Left hindlimb (tissue), 1 donor: ENCODE results near the gene HOXD9.
A peak's percentile ranks its signal among the peaks of the same experiment; 100 is the strongest.

ENCODE experiments used
- DNase-seq: peaks from one replicate; pipeline ENCODE4 v3.0.0-alpha.2; 2018

The HOXD9 gene

DNA sequence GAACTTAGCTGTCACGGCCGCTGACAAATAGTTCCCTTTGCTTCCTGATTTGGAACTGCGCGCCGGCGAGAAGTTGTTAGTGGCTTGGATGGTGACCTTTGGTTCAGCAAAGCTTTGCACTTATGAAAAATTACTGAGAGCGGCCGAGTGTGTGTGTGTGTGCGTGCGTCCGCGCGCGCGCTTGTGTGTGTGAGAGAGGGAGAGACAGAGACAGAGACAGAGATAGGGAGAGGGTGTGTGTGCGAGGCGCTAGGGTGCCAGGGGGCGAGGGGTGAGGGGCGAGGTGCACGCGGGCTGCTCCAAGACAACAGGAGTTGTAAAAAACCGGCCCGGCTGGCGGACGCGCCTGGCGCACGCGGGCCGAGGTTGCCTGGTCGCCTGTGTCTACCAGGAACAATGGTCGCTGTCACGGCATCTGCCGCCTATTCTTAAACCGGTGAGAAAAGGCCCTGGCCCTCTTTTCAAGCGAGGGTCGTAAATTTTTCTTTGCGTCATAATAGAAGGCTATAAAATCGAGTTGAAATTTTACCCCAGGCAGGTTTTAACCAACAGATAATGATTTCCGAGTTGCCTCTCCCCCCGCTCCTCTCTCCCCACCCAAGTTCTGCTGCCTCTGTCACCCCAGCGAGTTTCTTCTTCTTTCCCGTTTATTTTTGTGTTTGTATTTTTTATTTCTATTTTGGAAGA, 35.1 kb downstream of the HOXD9 start:
- DNase-seq = no peak

DNA sequence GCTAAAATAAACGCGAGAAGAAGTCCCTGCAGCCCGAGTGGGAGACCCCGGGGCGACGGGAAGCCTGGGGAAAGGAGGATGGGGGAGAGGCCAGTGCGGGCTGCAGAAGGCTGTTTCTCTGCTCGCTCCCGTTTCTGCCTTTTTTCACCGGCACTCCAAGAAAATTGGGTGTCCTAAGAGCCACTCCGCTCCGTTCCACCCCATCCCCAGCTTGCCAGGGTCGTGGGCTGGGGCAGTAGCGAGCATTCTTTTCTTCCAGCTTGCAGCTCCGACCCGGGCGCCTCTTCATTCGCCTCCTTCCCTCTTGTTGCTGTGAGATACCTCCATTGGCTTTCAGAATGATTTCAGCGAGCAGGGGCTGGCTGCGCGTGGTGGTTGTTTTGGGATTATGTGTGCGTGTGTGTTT, 35.7 kb downstream of the HOXD9 start:
- DNase-seq = no peak

DNA sequence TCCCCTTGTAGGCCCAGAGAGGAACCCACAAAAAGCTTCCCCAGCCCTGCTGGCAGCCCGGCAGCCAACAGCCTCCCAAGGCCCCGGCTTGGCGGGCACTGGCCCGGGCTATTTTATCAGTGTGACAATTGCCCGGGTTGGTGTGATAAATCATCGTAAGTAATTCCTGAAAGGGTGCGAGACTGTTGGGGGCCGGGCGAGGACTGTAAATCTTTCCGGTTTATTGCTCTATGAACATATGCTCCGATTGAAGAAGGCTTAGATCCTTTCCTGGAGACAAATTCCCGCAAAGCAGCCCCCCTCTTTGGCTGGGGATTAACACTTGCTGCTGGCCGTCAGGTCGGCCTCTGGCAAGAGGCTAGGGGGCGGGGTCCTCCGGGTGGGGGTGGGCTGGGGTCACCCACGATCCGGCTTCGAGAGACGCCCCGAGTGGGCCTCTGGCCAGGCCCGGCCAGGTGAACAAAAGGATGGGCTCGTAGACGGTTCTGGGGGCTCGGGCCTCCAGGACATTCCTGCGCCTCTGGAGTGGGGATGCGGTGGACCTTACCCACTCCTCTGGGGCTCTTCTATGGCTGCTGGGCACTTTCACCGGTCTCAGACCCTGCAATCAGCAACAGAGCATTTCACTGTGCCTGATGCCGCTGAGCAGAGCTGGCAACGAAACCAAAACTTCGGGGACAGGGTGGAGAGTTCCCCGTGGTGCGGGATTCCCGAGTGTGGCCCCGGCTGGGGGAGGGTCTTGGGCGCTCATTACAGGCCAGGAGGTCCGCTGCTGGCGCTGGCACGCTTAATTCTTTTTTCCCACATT, 36.5 kb downstream of the HOXD9 start:
- no peak for DNase-seq

DNA sequence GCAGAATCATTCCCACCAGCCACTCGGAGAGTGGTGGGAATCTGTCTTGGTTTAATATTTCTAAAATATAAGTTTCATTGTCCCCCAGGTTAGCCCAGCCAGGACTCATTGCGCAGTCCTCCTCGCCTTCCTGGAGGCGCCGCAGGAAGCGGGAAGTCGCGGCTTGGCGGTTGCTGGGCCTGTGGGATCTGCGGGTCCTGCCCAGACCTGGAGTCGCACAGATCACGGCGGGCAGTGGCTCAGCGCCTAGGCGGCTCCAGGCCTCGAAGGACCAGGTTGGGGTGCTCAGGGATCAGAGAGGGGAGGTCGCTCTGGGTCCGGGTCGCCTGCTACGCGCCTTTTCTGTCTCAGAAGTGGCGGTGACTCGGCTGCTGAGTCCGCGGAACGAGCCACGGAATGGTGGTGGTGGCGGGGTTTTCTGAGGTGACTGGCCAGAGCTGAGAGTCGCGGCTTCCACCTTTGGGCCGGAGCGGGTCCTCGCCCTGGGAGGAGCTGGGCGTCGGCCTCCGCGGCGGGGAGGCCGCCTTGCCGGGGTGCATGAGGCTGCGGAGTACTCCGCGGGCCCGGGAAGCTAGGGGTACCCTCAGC, 37.2 kb downstream of the HOXD9 start:
- DNase-seq = no peak

DNA sequence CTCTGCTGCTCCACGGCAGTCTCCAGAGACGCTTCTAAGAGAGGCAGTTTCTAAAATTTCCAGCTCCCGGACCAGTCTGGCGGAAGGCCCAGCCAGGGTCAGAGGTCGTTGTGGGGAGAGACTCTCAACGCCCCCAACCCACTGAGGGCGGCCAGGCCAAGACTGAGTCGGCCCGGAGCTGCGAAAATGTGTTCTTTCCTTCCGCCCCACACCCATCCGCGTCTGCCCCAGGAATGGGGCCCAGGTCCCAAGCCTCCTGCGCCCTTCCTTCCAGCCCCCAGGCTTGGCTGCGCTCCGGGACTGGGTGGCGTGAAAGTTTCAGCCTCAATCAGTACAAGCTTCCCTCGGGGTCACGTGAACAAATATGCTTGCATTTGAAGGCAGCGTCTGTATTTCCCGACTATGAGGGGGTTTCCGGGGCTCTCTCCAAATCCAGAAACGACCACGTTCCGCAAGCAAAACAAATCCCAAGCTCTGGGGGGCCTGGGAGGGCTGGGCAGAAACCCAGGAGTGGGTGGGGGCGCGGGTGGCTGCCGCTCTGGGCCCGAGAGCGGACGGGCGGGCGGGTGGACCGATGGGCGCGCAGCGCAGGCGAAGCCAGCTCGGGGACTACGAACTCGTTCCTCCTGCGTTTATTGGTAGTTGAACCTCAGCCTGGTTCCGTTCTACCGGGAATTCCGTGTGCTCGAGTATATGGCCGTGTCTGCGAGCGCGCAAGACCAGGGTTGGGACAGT, 37.9 kb downstream of the HOXD9 start:
- peak; percentile 66 for DNase-seq

DNA sequence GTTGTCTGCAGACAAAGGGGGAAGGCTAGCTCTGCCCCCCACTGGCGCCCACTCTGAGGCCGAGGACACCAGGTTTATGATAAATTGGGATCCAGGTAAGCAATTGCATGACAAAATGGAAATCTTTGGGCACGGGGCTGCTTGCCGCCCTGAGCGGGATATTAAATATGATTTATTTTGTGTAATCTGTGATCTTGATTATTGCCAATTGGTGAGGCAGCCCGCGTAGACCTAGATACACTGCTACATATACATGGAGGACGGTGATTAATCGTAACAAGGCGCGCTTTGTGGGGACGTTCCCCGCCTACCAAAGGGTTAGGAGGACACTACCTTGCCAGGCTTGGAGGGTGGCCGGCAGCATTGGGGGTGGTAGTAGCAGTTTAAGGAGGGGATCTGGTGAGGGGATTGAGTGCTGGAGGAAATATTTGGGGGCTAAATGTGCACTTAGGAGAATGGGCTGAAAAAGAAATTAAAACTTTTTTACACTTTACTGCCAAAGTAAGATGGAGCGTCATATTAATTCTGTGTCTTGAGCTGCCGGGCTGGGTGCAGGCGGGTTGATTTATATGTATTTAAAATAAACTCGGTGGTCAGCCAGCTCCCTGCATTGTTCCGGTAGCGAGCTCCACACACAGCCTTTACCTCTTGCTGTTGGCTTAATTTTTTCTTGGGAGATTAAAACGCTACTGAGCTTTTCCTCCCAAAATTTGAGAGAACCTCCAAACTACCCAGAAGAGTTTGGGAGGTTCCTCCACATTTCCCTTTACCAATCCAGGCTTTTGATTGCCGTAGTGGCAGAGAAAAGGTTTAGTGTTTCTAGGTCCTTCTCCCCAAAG, 38.7 kb downstream of the HOXD9 start:
- no peak for DNase-seq

DNA sequence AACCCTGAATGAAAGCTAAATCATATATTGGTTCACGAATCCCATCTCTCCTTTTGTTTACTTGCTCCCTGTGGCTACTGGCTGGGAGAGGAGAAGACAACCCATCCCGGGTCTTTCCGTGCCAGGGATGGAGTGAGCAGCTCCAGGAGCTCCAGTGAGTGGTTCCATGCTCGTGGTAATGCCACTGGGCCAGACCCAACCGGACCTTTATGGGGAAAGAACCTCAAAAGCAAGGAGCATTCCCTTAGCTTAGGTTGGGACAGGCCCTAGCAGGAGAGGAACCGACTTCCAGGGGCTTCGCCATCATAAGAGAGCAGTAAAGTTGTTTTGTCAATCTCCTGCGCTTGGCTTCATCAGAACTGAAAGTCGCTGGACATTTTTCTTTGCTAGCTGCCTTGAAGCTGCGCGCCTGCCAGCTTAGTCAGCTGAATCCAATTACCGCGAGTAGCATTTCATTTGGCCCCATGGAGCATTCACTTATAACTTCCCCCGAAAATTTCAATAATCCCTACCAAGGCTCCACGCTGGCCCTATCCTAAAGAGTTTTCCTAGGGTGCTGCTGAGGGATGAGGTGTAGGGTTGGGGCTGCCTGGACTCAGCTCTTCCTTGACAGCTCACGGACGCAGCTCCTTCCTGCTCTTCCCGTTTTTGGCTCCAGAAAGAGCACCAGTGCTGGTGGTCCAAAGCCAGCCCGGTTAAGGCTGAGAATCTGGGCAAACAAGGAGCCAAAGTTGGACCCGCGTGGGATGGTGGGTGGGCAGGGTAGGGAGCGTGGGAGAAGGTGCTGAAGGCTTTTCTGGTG, 39.5 kb downstream of the HOXD9 start:
- DNase-seq = peak; percentile 73

DNA sequence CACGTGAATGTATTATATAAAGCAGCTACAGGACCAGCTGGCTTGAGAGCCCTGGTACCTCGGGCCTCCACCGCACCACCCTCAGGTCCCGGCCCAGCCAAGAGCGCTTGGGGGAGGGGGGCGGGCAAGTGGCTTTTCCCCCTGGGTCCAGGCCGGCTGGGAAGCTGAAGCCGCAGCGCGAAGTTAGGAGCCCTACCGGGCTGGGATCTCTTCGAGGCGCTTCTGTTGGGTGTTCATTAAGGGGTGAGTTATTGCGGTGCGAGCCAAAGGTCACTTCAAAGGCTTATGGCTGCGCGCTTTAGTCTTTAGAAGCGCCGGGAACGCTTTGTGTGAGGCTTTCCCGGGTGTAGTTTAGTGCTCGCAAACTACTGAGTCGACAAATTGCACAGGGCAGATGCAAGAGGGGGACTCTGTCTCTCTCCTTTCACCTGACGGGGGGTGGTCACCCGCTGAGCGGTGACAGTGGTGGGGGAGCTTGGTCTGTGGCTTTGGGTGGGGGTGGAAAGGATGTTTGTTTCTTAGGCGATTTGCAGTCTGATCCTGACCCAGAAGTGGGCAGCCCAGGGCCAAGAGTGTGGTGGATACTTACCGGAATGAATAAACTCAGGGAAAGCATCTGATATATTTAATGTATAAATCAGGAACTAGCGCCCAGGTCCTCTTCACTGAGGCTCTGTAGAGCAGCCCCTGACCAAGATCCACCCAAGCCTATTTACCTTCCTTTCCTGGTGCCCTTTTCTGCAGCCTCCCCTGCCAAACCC, 40.6 kb downstream of the HOXD9 start:
- DNase-seq = no peak

DNA sequence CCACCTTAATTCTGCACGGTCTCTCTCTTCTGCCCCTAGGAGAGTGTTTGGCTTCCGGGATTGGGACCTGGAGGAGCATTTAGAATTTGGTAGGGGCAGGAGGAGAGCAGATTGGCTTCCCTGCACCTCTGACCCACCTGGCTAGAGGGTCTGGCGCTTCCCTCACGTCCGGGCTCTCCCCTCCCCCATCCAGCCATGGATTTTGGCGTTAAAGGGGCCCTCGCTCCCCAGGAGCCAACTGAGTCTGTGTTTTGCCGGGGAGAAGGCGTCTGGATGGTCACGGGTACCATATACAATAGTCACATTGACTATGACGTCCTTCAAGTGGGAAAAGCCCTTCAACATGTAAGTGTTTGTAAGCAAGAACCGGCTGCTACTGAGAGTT, 41.1 kb downstream of the HOXD9 start:
- DNase-seq = no peak

DNA sequence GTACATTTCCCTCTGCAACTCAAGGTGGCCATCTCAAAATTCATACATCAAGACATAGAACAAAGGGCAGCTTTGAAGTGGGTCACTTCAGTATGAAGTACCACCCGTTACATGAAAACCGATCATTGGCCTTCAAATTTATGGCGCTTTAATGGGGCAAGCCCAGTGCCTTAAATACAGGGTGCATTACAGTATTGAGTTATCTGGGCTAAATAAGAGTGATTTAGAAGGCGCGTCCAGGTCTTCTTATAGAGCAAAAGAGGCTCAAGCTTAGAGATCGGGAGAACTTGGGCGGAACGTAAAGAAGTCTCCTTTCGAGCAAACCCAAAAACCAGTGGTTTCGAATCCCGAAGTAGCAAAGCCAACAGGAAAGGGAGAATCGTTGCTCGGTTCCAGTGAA, 41.7 kb downstream of the HOXD9 start:
- no peak for DNase-seq

DNA sequence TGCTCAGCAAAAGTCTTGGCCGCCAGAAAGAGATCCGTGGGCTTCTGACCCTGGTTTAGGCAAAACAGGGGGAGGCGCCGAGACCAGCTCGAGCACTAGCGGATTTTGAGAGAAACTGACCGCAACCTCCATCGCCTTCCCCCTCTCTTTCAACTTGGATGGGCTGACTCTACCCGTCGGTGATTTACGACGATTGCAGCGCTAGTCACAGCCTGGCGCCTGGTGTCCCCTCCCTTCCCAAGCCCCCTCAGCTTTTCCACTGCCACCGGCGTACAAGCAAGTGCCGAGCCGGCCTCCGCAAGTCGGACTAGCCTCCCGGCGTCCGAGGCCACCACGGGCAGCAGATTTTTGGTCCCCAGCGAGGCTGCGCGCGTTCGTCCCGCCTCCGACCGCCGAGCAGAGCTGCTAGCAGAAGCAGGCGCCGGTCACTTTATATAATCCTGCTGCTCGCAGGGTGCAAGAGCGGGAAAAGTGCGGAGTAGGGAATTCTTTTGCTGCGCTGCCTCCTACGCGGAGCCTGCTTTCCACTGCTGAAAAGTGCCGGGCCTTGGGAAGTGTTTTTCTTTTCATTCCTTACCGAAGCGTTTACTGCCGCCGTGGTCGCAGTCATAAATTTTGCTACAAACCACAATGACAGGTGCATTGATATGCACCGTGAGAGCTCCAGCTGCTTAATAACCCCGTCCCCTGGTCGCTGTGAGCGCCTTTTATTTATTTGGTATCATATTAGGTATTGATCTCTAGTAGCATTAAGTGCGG, 42.3 kb downstream of the HOXD9 start:
- no peak for DNase-seq

DNA sequence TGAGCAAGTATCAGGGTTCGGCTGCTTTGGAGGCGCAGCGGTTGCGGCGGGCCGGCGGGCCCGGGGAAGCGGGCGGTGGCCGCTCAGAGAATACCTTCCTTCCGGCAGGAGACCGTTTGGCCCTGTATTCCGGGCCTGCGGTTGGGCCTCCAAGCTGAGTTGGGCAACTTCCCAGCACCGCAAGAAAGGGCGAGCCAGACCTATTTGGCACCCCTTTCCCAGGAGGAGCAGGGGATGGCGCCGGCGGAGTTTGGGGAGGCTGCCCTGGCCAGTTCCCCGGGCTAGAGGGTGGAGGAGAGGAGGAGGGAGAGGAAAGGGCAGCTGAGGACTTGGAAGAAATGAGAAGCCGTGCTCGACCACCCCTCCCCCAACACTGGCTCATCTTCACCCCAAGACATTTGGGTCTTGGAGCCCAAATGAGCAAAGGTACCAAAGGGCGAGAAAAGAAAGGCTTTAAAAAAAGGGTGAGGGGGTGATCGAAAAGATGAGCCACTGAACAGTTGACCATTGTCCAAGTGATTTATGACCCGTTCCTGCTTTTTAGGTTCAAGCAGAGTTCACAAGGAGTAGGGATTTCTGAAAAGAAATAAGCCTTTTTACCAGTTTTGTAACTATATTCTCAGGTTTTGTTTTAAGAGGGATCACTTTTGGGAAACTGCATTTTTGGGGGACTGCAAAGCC, 43.0 kb downstream of the HOXD9 start:
- no peak for DNase-seq

DNA sequence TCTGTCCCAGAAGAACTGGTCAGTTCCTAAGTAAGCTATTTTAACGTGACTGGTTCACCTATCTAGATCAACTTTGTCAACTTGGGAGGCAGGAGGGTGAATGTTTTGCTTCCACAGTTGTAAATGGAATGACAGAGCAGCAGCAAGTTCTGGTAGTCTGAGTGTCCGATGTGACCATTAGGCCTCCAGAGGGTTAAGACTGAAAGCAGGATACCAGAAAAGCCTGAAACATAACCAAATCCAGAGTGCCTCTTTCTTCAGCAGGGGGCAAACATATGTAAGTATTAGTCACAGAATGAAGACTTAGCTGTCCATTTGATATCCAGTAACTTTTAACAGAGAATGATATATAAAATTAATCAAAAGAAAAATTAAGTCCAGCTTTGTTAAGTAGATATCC, 43.8 kb downstream of the HOXD9 start:
- no peak for DNase-seq

DNA sequence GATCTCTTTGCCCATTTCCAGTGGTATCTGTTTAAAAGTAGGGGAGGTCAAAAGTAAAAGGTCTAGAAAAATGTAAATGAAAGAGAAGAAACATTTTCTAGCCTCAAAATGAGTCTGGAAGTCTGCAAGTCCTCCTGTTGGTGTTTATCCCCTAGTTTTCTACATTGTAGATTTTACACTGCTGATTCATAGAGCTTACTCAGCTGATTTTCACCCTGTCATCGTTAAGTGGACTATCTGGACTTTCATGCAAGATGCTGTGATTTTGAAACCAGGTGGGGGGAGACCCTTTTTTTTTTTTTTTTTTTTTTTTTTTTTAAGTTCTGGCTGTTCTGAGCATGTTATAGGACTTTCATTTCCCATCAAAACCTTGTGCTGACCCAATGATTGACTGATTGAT, 44.9 kb downstream of the HOXD9 start:
- no peak for DNase-seq

DNA sequence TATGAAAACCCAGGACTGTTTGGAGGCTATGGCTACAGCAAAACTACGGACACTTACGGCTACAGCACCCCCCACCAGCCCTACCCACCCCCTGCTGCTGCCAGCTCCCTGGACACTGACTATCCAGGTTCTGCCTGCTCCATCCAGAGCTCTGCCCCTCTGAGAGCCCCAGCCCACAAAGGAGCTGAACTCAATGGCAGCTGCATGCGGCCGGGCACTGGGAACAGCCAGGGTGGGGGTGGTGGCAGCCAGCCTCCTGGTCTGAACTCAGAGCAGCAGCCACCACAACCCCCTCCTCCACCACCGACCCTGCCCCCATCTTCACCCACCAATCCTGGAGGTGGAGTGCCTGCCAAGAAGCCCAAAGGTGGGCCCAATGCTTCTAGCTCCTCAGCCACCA, 46.7 kb downstream of the HOXD9 start:
- DNase-seq = no peak

DNA sequence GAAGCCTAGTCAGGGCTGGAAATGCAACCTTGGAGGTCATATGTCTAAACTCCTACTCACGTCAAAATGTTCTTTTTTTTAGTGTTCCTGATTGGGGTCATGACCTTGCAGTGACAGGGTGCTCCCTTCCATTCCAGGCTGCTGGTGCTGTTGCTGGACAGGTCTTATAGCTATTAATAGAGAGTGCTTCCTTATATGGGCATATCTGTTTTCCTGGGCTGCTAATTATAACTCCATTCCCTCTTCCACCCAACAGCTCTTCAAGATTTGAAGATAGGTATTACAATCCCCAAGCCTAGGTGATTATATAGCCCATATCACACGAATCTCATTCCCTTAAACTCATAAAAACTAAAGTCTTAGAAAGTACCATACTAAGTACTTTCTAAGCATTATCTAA, 47.2 kb downstream of the HOXD9 start:
- DNase-seq = no peak

DNA sequence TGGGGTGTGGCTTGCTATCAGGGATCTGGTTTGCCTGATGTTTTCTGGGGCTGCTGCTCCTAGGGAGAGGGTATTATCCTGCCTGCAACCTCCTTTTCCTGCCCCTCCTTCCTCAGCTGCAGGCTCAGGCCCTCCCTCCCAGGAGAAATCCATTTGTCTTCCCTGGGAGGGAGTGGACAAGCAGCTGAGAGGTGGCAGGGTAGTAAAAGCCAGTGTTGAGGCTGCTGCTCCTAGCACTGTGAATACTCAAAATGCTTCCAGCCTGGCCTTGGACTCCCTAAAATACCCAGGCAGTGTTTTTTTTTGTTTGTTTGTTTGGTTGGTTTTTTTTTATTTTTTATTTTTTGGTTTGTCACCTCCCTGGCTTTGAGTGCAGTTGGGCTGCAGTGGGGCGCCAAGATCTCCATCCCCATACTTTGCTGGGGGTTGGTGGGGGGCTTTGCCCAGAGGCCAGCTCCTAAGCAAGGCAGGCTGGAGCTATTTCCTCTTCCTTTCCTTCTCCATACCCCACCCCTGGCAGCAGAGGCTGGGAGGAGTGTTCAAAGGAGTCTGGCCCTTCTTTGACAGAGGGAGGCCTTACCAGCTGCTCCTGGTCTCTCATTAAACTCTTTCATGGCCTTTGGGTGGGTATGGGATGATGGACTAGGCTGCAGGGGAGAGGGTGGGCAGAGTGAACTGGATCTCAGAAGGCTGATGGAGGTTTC, 48.2 kb downstream of the HOXD9 start:
- DNase-seq = no peak

DNA sequence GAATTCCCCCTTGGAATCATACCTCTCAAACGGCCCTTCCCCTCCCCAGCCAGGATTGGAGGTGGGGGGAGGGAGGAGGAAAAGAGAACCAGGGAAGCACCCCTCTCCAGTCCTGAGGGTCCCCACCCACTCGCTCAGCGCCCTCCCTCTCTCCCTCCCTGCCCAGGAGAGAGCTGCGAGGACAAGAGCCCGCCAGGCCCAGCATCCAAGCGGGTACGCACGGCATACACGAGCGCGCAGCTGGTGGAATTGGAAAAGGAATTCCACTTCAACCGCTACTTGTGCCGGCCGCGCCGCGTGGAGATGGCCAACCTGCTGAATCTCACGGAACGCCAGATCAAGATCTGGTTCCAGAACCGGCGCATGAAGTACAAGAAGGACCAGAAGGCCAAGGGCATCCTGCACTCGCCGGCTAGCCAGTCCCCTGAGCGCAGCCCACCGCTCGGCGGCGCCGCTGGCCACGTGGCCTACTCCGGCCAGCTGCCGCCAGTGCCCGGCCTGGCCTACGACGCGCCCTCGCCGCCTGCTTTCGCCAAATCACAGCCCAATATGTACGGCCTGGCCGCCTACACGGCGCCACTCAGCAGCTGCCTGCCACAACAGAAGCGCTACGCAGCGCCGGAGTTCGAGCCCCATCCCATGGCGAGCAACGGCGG, 49.0 kb downstream of the HOXD9 start:
- no peak for DNase-seq
